Stimulated activated CD4-positive, alpha-beta T cell treated with anti-CD3 and anti-CD28 coated beads, TNF-alpha, amount 100 ng/mL, for 48 hours (primary cell): ENCODE results near the gene BNIP5.
"Not testable (repeated sequence)": the region's sequence is repeated elsewhere in the genome, so short reads cannot be mapped to it uniquely, and the experiment has no call there.

ENCODE experiments used
- DNase-seq, 3 donors: peaks; one replicate each; pipeline ENCODE4 v3.0.0-alpha.2; 2020; ENCODE audit warnings: low read depth in 3 of 3

BNIP5 gene

GRCh38 chr6:36343109-36343680 lies 6.5 kb upstream of the BNIP5 start:
- DNase-seq = no peak

GRCh38 chr6:36340618-36341454 lies 4.1 kb upstream of the BNIP5 start:
- DNase-seq = peak; percentile 44 to 64 (median 57)

- no peak for DNase-seq
Measured at GRCh38 chr6:36340306-36340617, 3.6 kb upstream of the BNIP5 start.

GRCh38 chr6:36339146-36339545 lies 2.5 kb upstream of the BNIP5 start:
- DNase-seq = no peak

GRCh38 chr6:36338223-36338622 lies 1.5 kb upstream of the BNIP5 start:
- DNase-seq = not testable (repeated sequence)

GRCh38 chr6:36337814-36338213 lies 1.1 kb upstream of the BNIP5 start:
- DNase-seq = no peak

- DNase-seq = no peak
Measured at GRCh38 chr6:36336208-36336710, 429 bp downstream of the BNIP5 start.

- no peak for DNase-seq
Measured at GRCh38 chr6:36335465-36336207, 1.1 kb downstream of the BNIP5 start.

GRCh38 chr6:36334832-36335459 lies 1.7 kb downstream of the BNIP5 start:
- DNase-seq = no peak

- DNase-seq = no peak
Measured at GRCh38 chr6:36333931-36334725, 2.6 kb downstream of the BNIP5 start.

- DNase-seq = no peak
Measured at GRCh38 chr6:36333171-36333895, 3.4 kb downstream of the BNIP5 start.

- DNase-seq = no peak
Measured at GRCh38 chr6:36331381-36331780, 5.3 kb downstream of the BNIP5 start.

- no peak for DNase-seq
Measured at GRCh38 chr6:36330366-36330765, 6.3 kb downstream of the BNIP5 start.

- DNase-seq = no peak
Measured at GRCh38 chr6:36329798-36330291, 6.8 kb downstream of the BNIP5 start.

- DNase-seq = no peak
Measured at GRCh38 chr6:36328600-36328999, 8.1 kb downstream of the BNIP5 start.

- no peak for DNase-seq
Measured at GRCh38 chr6:36327919-36328236, 8.8 kb downstream of the BNIP5 start.

GRCh38 chr6:36327226-36327918 lies 9.3 kb downstream of the BNIP5 start:
- DNase-seq = no peak

GRCh38 chr6:36326356-36326995 lies 10.2 kb downstream of the BNIP5 start:
- DNase-seq = no peak

- no peak for DNase-seq
Measured at GRCh38 chr6:36324715-36325114, 12.0 kb downstream of the BNIP5 start.

GRCh38 chr6:36324191-36324590 lies 12.5 kb downstream of the BNIP5 start:
- DNase-seq = no peak
